ENCODE measurements around the gene RREB1.

RREB1 gene

GRCh38 chr6:7138921-7139358 lies 31.2 kb downstream of the RREB1 start:
- Histone ChIP-seq H3K27me3 (ENCODE audit: low read depth) (no peaks in the 10 kb centered on the region), H3K36me3 (replicated peaks) (no peaks in the 10 kb centered on the region), H3K4me3 (no peak overlapping the region), H3K4me1 (peaks cover 52% of the 10 kb centered on the region), H3K9me3 (no peaks in the 10 kb centered on the region)
- peak; percentile 38 to 64 for DNase-seq (ENCODE audit: low spot score in 2 of 2)
- in situ Hi-C loops (cut with MboI; ENCODE audit: low sequenced_read_pairs): no loop called here

GRCh38 chr6:7139835-7140470 lies 32.2 kb downstream of the RREB1 start:
- in situ Hi-C loops (cut with MboI; ENCODE audit: low sequenced_read_pairs): no loop called here

GRCh38 chr6:7140631-7141378 lies 33.0 kb downstream of the RREB1 start:
- Histone ChIP-seq H3K4me1 (peaks cover 44% of the 10 kb centered on the region), H3K27me3 (ENCODE audit: low read depth) (no peaks in the 10 kb centered on the region), H3K36me3 (replicated peaks) (no peaks in the 10 kb centered on the region; the same call in 1 of the 2 replicates), H3K9me3 (no peaks in the 10 kb centered on the region), H3K4me3 (peak overlapping the region; percentile 39)
- peak; percentile 68 to 91 for DNase-seq (ENCODE audit: low spot score in 2 of 2)
- in situ Hi-C loops (cut with MboI; ENCODE audit: low sequenced_read_pairs): no loop called here

More at GRCh38 chr6:7139835-7140470, 32.2 kb downstream of the RREB1 start:
- Histone ChIP-seq H3K4me1 (peaks cover 51% of the 10 kb centered on the region), H3K4me3 (no peak overlapping the region), H3K36me3 (replicated peaks) (no peaks in the 10 kb centered on the region; the same call in 1 of the 2 replicates), H3K27me3 (ENCODE audit: low read depth) (no peaks in the 10 kb centered on the region), H3K9me3 (no peaks in the 10 kb centered on the region)
- no peak for DNase-seq (ENCODE audit: low spot score in 2 of 2)

GRCh38 chr6:7142228-7142801 lies 34.6 kb downstream of the RREB1 start:
- DNase-seq (ENCODE audit: low spot score in 2 of 2): no peak
- Histone ChIP-seq H3K9me3 (no peaks in the 10 kb centered on the region), H3K4me3 (no peak overlapping the region), H3K4me1 (peaks cover 46% of the 10 kb centered on the region), H3K27me3 (ENCODE audit: low read depth) (no peaks in the 10 kb centered on the region), H3K36me3 (replicated peaks) (no peaks in the 10 kb centered on the region; the same call in 1 of the 2 replicates)
- in situ Hi-C loops (cut with MboI; ENCODE audit: low sequenced_read_pairs): no loop called here

- H3K4me1 ChIP-seq: peaks cover 42% of the 10 kb centered on the region
- in situ Hi-C loops (cut with MboI; ENCODE audit: low sequenced_read_pairs): no loop called here
- no peaks in the 10 kb centered on the region for H3K9me3 ChIP-seq
- H3K36me3 ChIP-seq (replicated peaks): no peaks in the 10 kb centered on the region; the same call in 1 of the 2 replicates
- no peak overlapping the region for H3K4me3 ChIP-seq
- no peak for DNase-seq (ENCODE audit: low spot score in 2 of 2)
- no peaks in the 10 kb centered on the region for H3K27me3 ChIP-seq (ENCODE audit: low read depth)
Measured at GRCh38 chr6:7142918-7143475, 35.2 kb downstream of the RREB1 start.

GRCh38 chr6:7143476-7143974 lies 35.8 kb downstream of the RREB1 start:
- no peaks in the 10 kb centered on the region for H3K9me3 ChIP-seq
- no peaks in the 10 kb centered on the region; the same call in 1 of the 2 replicates for H3K36me3 ChIP-seq (replicated peaks)
- peaks cover 37% of the 10 kb centered on the region for H3K4me1 ChIP-seq
- in situ Hi-C loops (cut with MboI; ENCODE audit: low sequenced_read_pairs): no loop called here
- no peaks in the 10 kb centered on the region for H3K27me3 ChIP-seq (ENCODE audit: low read depth)
- no peak overlapping the region for H3K4me3 ChIP-seq
- DNase-seq (ENCODE audit: low spot score in 2 of 2): peak in 1 of 2 experiments; percentile 34

- Histone ChIP-seq H3K4me3 (no peak overlapping the region), H3K9me3 (no peaks in the 10 kb centered on the region), H3K36me3 (replicated peaks) (no peaks in the 10 kb centered on the region; the same call in 1 of the 2 replicates), H3K4me1 (peaks cover 26% of the 10 kb centered on the region), H3K27me3 (ENCODE audit: low read depth) (no peaks in the 10 kb centered on the region)
- in situ Hi-C loops (cut with MboI; ENCODE audit: low sequenced_read_pairs): no loop called here
- DNase-seq (ENCODE audit: low spot score in 2 of 2): no peak
Measured at GRCh38 chr6:7144872-7145584, 37.3 kb downstream of the RREB1 start.

GRCh38 chr6:7145585-7145884 lies 37.8 kb downstream of the RREB1 start:
- peaks cover 21% of the 10 kb centered on the region for H3K4me1 ChIP-seq
- in situ Hi-C loops (cut with MboI; ENCODE audit: low sequenced_read_pairs): no loop called here
- H3K9me3 ChIP-seq: no peaks in the 10 kb centered on the region
- H3K4me3 ChIP-seq: no peak overlapping the region
- H3K36me3 ChIP-seq (replicated peaks): no peaks in the 10 kb centered on the region; the same call in 1 of the 2 replicates
- no peak for DNase-seq (ENCODE audit: low spot score in 2 of 2)
- H3K27me3 ChIP-seq (ENCODE audit: low read depth): no peaks in the 10 kb centered on the region

- no peaks in the 10 kb centered on the region for H3K9me3 ChIP-seq
- in situ Hi-C loops (cut with MboI; ENCODE audit: low sequenced_read_pairs): no loop called here
- peaks cover 19% of the 10 kb centered on the region for H3K4me1 ChIP-seq
- H3K4me3 ChIP-seq: no peak overlapping the region
- no peaks in the 10 kb centered on the region; the same call in 1 of the 2 replicates for H3K36me3 ChIP-seq (replicated peaks)
- H3K27me3 ChIP-seq (ENCODE audit: low read depth): no peaks in the 10 kb centered on the region
- DNase-seq (ENCODE audit: low spot score in 2 of 2): no peak
Measured at GRCh38 chr6:7145885-7146828, 38.4 kb downstream of the RREB1 start.

- DNase-seq (ENCODE audit: low spot score in 2 of 2): no peak
- in situ Hi-C loops (cut with MboI; ENCODE audit: low sequenced_read_pairs): no loop called here
- Histone ChIP-seq H3K4me3 (no peak overlapping the region), H3K4me1 (peaks cover 14% of the 10 kb centered on the region), H3K9me3 (no peaks in the 10 kb centered on the region), H3K36me3 (replicated peaks) (no peaks in the 10 kb centered on the region; the same call in 1 of the 2 replicates), H3K27me3 (ENCODE audit: low read depth) (no peaks in the 10 kb centered on the region)
Measured at GRCh38 chr6:7147051-7147671, 39.4 kb downstream of the RREB1 start.

GRCh38 chr6:7148100-7148822 lies 40.5 kb downstream of the RREB1 start:
- Histone ChIP-seq H3K4me3 (no peak overlapping the region), H3K9me3 (no peaks in the 10 kb centered on the region), H3K27me3 (ENCODE audit: low read depth) (no peaks in the 10 kb centered on the region), H3K36me3 (replicated peaks) (no peaks in the 10 kb centered on the region; the same call in 1 of the 2 replicates), H3K4me1 (peaks cover 20% of the 10 kb centered on the region)
- in situ Hi-C loops (cut with MboI; ENCODE audit: low sequenced_read_pairs): no loop called here
- no peak for DNase-seq (ENCODE audit: low spot score in 2 of 2)

All from HAP-1 (cell line).